Fibroblast of mammary gland (primary cell): ENCODE results near the gene LRRC18.

Experiments
- DNase-seq: peaks from one replicate; pipeline ENCODE4 v3.0.0-alpha.2; 2010; ENCODE audit warnings: low read depth
- H3K4me3 ChIP-seq: 2 replicates; pipeline ENCODE4 v1.5.1; 2011; ENCODE audit warnings: low read depth, mild to moderate bottlenecking, low read length, moderate library complexity; ENCODE audit not compliant: control insufficient read depth
- CTCF ChIP-seq: conservative IDR thresholded peaks from 2 replicates; pipeline ENCODE4 v1.5.1; 2011; ENCODE audit warnings: low read depth, low read length, inconsistent platforms; ENCODE audit not compliant: control insufficient read depth, insufficient read depth

Gene LRRC18

GRCh38 chr10:48923748-48924147, 15.9 kb downstream of the LRRC18 start:
- no peak for DNase-seq
- TF ChIP-seq CTCF = no peak

GRCh38 chr10:48913674-48914073, 26.0 kb downstream of the LRRC18 start:
- no peak overlapping the region for H3K4me3 ChIP-seq

More at GRCh38 chr10:48923748-48924147, 15.9 kb downstream of the LRRC18 start:
- H3K4me3 ChIP-seq = no peak overlapping the region

GRCh38 chr10:48910548-48910947, 29.1 kb downstream of the LRRC18 start:
- DNase-seq = no peak
- no peak overlapping the region for H3K4me3 ChIP-seq
- TF ChIP-seq CTCF = no peak

More at GRCh38 chr10:48913674-48914073, 26.0 kb downstream of the LRRC18 start:
- DNase-seq = no peak
- TF ChIP-seq CTCF = no peak

GRCh38 chr10:48907730-48908129, 31.9 kb downstream of the LRRC18 start:
- no peak for TF ChIP-seq CTCF
- no peak overlapping the region for H3K4me3 ChIP-seq
- no peak for DNase-seq

- no peak for DNase-seq
- no peak for TF ChIP-seq CTCF
- no peak overlapping the region for H3K4me3 ChIP-seq
These were observed 32.8 kb downstream of the LRRC18 start for GRCh38 chr10:48906841-48907240.

- no peak overlapping the region for H3K4me3 ChIP-seq
- no peak for DNase-seq
- no peak for TF ChIP-seq CTCF
These were observed 34.3 kb downstream of the LRRC18 start for GRCh38 chr10:48905311-48905710.

GRCh38 chr10:48904861-48905260, 34.8 kb downstream of the LRRC18 start:
- no peak overlapping the region for H3K4me3 ChIP-seq
- DNase-seq = no peak
- no peak for TF ChIP-seq CTCF
